GM18507 (cell line): ENCODE measurements around the gene DYRK2.
A peak's percentile ranks its signal among the peaks of the same experiment; 100 is the strongest.
"Not testable (repeated sequence)": the region's sequence is repeated elsewhere in the genome, so short reads cannot be mapped to it uniquely, and the experiment has no call there.

Experiments
- DNase-seq: peaks from one replicate; pipeline ENCODE4 v3.0.0; 2011; ENCODE audit warnings: low read depth; ENCODE audit not compliant: insufficient read length; ENCODE audit errors: extremely low spot score
- FAIRE-seq: peaks from 2 replicates; lab custom pipeline; 2011; peaks lifted over from hg19 to GRCh38; lab: Jason Lieb, UNC

DYRK2 gene

DNA sequence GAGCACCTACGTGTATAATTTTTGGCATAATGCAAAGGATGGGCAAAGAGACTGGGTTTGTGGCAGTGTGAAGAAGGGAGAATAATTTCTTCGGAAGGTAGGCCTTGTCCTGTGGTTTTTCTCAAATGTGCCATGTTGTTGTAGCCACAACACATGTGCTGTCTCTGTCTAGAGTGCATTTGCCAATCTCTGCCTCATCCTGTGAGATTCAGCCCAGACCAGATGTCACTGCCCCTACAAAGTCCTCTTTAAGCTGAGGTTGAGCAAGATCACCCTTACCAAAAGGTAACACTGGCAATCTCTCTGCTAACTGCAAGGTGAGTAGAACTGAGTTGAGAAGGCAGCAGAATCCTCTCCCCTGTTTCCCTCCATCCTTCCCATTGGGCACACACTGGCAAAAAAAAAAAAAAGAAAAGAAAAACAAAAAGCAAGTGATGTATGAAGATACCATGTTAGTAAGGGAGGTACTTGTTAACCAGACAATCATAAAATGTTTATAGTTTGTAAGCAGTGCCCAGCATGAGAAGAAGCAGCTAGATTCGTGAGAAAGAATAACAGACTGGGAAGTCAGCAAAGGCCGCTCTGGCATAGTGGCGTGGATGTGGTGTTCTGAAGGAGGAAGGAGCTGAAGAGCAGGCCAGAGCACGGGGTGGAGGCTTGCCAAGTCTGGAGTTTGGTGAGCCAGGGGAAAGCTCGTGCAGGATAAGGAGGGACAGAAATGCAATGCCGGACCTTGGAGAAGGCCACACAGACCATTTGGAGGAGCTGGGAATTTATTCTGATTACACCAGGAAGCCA is 18.9 kb downstream of the DYRK2 start:
- FAIRE-seq (no peak), DNase-seq (no peak)

DNA sequence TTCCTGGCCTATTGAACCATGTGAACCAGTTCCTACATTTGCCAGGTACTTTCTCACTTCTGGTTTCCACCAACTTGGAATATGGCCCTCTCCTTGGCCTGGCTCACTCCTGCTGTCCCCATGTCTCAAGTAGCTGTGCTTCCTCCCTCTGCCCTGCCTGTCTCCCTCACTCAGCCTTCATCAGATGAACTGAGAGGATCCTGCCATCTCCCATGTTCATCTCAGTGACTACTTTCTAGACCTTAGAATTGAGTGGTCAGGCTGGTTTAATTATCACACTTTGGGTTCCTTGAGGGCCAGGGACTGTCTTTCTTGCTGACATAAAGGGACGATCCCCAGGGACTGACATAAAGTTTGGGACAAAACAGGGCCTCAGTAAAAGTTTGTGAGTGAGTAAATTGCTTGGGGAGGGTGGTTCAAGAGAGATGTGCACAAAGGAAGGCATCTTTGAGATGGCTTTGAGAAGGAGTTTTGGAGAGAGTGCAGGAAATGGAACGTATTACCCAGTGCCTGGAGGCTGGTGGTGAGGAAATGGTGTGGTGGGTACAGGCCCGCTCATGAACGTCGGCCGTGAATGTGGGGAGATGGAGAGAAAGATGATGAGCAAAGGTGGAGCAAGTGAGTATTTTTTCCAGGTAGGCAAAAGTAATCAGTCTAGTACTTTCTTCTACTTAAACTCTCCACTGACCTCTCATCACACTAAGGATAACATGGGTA is 20.8 kb downstream of the DYRK2 start:
- FAIRE-seq: no peak
- no peak for DNase-seq

DNA sequence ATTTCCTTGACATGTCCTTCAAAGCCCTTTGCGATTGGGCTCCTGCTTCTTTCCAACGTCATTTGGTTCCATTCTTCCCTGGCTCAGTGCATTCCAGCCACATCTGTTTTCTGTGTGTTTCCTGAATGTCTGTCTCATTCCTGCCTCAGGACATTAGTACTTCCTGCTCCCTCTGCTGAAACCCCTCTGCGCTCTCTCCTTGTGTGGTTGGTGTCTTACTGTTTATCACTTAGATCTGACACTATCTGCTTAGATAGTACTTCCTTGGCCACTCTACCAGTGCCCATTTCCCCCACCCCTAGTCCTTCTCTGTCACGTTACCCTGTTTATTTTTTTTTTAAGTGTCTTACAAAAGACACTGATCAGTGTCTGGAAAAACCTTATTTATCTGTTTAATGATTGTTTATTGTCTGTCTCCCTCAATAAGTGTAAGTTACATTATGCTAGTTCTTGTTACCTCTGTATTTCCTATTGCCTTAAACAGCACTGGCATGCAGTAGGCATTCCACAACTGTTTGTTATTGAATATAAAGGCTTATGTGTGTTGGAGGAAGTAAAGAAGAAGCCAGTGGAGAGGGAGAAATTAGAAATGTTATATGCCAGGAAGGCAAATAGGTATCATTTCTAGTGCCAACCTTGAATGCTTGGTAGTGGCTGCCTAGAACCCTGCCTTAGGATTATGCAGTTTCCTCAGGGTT is 21.5 kb downstream of the DYRK2 start:
- DNase-seq: no peak
- FAIRE-seq: no peak

DNA sequence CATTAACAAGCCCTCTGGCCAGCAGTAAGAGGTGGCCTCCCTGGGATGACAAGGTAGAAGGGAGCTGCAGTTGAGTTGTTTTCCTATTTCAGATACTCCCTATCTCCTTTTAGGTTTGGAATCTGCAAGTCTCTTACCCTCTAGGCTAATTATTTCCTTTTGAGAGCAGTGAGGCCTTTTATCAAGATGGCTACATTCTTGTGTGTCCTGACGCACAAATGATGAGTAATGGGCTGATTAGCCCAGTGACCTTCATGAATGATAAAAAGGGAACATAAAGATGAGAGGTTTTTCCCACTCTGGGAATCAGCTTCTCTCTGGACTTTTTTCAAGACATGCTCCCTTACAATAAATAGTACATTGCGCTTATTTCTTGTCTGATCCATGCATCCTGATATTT is 22.9 kb downstream of the DYRK2 start:
- no peak for FAIRE-seq

DNA sequence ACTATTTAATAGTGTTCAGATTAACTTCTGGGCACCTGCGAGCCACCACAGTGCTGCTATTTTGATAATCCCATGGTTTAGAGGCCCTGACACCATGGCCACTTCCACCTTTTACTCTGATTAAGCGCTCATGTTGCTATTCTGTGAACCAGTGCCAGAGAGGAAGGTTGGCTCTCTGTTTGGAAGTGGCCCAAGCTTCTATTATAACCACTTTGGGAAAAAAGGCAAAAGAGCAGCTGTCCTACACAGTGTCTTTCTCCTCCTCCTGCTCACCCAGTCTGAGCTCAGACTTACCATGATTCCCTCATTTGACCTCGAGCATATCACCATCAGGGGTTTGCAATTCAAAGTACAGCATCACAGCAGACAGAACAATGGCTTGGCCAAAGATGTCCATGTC is 23.3 kb downstream of the DYRK2 start:
- DNase-seq (no peak), FAIRE-seq (no peak)

More for the DNA sequence above, 22.9 kb downstream of the DYRK2 start:
- no peak for DNase-seq

DNA sequence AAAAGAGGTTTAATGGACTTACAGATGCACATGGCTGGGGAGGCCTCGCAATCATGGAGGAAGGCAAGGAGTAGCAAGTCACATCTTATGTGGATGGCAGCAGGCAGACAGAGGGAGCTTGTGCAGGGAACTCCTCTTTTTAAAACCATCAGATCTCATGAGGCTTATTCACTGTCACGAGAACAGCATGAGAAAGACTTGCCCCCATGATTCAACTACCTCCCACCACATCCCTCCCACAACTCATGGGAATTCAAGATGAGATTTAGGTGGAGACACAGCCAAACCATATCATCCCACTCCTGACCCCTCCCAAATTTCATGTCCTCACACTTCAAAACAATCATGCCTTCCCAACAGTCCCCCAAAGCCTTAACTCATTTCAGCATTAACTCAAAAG is 24.0 kb downstream of the DYRK2 start:
- not testable (repeated sequence) for DNase-seq, FAIRE-seq

DNA sequence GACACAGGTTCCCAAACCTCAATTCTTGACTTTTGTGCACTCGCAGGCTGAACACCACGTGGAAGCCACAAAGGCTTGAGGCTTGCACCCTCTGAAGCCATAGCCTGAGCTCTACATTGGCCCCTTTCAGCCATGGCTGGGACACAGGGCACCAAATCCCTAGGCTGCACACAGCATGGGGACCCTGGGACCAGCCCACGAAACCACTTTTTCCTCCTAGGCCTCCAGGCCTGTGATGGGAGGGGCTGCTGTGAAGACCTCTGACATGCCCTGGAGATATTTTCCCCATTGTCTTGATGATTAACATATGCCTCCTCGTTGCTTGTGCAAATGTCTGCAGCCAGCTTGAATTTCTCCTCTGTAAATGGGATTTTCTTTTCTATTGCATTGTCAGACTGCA is 25.0 kb downstream of the DYRK2 start:
- not testable (repeated sequence) for FAIRE-seq, DNase-seq

DNA sequence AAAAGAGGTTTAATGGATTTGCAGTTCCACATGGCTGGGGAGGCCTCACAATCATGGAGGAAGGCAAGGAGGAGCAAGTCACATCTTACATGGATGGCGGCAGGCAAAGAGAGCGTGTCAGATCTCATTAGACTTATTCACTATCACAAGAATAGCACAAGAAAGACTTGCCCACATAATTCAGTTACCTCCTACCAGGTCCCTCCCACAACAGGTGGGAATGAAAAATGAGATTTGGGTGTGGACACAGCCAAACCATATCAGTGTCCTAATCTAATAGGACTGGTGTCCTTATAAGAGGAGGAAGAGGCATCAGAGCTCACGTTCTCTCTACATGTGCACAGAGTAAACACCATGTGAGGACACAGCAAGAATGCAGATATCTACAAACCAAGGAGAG is 25.9 kb downstream of the DYRK2 start:
- FAIRE-seq (no peak), DNase-seq (no peak)

DNA sequence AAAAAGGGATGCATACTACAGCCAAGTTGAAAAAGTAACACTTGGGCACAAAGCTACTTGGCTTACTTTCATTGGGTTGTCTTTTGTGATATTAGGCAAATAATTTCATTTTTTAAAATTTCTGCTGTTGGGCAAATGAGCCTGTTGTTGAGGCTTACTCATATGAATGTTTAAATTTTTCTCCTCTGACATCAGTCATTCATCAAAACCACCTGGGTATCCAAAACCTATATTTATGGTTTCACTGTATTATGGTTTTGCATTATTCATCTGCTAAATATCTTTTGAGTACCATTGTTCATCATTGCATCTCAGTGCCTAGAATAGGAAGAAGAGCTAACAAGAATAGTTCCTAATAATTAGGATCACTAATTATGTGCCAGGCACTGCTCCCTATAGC is 28.1 kb downstream of the DYRK2 start:
- FAIRE-seq (no peak), DNase-seq (no peak)

DNA sequence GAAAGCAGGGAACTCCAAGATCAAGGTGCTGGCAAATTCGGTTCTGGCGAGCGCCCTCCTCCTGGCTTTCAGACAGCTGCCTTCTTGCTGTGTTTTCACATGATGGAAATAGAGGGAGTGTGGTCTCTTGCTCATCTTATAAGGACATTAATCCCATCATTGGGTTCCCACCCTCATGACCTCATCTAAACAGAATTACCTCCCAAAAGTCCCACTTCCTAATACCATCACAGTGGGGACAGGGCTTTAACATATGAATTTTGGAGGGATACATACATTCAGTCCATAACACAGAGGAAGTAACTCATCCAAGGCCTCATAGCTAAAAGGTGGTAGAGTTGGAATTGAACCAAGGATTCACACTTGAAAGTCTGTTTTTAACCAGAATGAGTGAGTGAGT is 28.6 kb downstream of the DYRK2 start:
- no peak for DNase-seq
- no peak for FAIRE-seq

DNA sequence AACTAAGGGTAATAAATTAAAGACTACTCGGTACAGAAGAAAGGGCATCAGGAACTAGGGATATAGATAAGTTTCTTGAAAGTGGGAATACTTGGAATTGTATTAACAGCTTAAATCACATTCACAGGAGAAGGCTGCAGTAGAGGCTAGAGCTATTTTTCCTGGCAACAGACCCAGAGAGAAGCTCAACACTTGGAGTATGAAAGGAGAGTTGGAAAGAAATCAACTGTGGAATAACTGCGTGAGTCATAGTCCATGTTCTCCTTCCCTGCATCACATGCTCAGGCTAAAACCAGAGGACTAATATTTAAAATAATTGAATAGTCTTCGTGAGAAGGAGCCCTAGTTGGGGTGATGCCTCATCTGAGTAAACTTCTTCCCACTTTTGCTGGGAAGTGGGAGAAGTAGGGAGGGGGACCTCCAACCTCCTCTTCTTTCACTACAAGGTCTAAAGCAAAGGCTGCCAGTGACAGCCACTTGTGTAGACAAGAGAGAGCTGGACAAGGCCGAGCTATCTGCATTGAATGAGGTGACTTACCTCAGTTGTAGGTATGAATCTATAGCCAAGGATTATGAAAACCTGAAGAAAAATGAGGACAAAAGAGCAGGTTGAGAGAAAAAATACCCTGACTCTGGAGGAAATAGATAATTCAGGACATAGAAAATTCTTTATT is 32.7 kb downstream of the DYRK2 start:
- FAIRE-seq (no peak), DNase-seq (no peak)

DNA sequence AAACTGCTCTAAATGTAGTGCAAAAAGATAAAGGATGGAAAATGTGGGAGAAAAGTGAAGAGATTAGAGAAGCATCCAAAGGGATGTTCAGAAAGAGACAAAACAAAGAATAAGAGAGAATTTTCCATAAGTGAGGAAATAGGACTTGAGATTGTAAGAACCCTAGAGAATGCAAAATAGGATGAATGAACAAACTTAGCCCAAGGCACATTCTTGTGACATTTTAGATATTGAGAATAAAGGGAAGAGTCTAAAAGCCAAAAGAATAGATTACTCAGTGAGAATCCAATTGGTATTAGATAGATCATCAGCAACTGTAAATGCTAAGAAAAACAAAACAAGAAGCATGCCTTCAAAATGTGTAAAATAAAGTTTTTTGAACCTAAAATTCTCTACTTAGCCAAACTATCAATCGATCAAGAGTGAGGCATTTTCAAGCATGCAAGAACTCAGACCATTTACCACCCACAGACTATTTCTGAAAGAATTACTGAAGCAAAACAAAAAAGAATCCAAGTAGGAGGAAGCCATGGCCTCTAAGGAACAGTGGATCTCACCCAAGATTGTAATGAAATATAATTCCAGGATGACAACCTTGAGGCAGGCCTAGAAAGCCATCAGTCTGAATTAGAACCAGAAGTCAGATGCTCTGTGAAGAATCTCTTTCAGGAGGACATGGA is 33.5 kb downstream of the DYRK2 start:
- no peak for FAIRE-seq

DNA sequence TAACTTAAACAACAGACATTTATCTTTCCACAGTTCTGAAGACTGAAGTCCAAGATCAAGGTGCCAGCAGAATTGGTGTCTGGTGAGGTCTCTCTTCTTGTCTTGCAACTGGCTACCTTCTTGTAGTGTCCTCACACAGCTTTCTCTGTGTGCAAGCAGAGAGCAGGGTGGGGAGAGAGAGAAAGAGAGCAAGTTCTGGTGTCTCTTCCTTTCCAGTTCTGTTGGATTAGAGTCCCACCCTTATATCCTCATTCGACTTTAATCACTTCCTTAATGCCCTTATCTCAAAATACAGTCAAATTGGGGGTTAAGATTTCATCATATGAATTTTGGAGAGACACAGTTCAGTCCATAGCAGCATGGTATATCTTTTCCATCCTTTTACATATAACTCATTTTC is 40.8 kb downstream of the DYRK2 start:
- FAIRE-seq: no peak
- DNase-seq: no peak

More for the DNA sequence above, 33.5 kb downstream of the DYRK2 start:
- DNase-seq: no peak

DNA sequence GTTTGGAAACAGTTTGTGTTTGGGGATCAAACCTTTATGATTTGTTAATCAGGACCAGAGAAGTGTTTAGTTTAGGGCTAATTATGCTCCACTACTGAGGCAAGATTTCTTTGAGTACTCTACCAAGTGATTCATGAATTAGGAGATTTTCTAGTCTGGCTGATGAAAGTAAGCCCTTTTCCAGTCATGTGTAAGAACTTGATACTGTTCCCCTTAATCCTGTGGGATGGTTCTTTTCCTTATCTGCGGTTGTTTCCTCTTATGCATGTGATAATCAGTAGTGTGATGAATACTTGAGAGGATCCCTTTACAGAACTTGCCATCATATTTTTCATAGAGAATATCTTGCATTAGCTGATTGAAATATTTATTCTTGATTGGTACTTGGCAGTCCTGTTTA is 42.1 kb downstream of the DYRK2 start:
- FAIRE-seq (no peak), DNase-seq (no peak)

DNA sequence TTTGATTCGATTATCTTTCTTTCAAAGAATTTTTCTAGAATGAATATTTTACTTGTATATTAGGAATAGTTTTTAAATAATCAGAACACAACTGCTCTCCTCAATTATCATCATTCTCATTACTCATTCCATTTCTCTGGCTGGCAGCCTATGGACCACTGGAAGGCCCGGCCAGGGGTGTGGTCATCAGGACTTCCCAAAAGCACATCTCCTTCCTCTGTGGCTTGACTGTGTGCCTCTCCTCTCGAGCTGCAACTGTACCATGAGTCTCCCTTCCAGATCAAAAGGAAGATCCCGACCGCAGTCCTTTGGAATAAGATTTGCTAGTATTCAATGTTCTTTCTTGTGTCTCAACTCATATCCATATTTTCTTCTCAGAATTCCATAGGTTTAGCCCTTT is 42.7 kb downstream of the DYRK2 start:
- FAIRE-seq (no peak), DNase-seq (no peak)

DNA sequence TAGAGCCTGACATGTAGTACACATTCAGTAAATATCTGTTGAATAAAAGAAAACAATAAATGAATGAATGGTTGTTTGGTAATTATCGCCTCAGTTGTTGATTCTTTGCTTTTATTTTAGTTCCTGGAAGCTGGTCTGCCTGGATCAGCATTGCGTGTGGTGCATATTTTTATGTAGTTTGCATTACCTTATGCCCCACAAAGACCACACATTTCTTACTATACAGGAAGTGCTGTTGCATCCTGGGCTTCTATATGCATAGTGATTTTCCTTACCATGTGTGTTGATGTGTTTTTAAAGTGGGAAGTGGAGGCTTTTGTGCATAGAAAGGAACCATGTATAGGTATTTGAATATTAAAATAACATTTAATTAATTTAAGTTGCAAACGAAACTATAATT is 43.6 kb downstream of the DYRK2 start:
- DNase-seq (no peak), FAIRE-seq (no peak)

DNA sequence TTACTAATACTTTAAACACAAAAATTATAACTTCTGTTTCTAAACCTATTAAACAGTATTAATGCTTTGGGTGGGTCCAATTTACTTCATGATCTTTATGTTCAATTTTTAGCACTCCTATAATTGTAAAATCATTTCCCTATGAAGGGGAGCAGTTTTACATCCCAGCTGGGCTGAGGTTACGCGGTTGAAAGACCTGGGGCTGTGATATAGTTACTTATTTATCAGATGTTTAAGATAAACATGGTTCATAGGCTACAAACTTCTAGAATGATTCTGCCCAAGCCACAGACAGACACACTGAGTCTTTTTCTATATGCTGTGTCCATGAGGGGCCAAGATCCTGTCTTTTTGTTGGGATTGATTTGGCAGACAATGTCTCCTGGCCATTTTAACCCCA is 44.4 kb downstream of the DYRK2 start:
- FAIRE-seq: peak; percentile 67

DNA sequence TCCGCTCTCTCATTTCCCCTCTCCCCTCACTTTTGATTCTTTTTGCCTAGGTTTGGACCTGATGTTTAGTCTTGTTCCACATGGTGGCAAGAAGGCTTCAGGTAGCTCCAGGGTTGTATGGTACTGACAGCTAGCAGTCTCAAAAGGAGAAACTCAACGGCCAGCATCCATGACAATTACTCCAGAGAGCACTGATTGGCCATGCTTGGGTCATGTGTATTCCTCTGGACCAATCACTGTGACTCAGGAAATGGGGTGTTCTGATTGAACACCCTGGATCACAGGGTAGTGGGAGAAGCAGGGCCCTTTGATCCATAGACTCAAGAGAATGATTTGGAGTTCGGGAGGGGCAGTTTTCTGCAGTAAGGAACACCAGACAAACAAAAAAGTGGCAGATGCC is 45.3 kb downstream of the DYRK2 start:
- DNase-seq: no peak
- FAIRE-seq: no peak

More for the DNA sequence above, 44.4 kb downstream of the DYRK2 start:
- DNase-seq: peak; percentile 7

DNA sequence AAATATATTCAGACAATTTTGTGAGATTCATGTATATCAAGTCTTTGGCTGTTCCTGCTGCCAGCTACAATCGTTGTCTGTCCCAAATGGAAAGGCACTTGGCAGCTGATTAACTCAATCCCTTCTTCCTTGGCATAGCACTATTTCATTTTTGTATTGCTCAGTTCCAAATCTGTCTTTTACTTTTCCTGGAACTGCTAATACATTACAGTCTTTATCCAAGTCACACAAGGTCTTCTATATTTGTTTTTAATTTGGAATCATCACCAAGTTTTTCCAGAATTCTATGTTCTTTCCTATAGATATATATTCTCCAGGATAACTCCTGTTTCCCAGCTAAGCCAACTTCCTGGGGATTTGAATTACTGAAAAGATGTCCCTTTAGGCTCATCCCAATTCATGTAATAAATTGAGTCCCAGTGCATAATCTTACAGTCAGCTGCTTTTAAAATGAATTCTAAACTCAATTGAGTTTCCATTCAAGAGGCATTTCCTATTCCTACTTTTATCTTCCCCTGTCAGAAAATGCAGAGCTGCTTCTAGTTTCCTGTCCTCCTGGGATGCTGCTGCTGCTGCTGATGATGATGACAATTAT is 45.9 kb downstream of the DYRK2 start:
- DNase-seq (no peak), FAIRE-seq (no peak)
